Transverse colon (tissue), 4 donors: ENCODE measurements around the gene RBFOX2. TPM values are rescaled to one million over a fixed set of nuclear protein-coding genes. Genes with fewer than 3 reads are reported as not detected.

Experiments used
- DNase-seq: peaks from one replicate; pipeline ENCODE4 v3.0.0-alpha.2; 2019
- H3K27ac ChIP-seq, 4 donors: fragments of 200-600 bp; sonication (generic); 2 replicates each; pipeline ENCODE4 v1.5.1; 2016 to 2018; ENCODE audit warnings: inconsistent platforms in 4 of 4
- H3K27me3 ChIP-seq: fragments of 200-600 bp; sonication (generic); 2 replicates; pipeline ENCODE4 v1.5.1; 2017; ENCODE audit warnings: inconsistent platforms
- H3K36me3 ChIP-seq, 4 donors: fragments of 200-600 bp; sonication (generic); 2 replicates each; pipeline ENCODE4 v1.5.1; 2017 to 2019; ENCODE audit warnings: inconsistent platforms in 4 of 4
- H3K4me1 ChIP-seq, 4 donors: fragments of 200-600 bp; sonication (generic); 2 replicates each; pipeline ENCODE4 v1.5.1; 2017 to 2020; ENCODE audit warnings: inconsistent platforms in 4 of 4
- H3K4me3 ChIP-seq, 4 donors: fragments of 200-600 bp; sonication (generic); 1 replicate in 1 of 4; 2 replicates in 3 of 4; pipeline versions ENCODE4 v1.5.1 to v1.6.1; 2017 to 2019; ENCODE audit warnings: inconsistent platforms in 4 of 4
- H3K9me3 ChIP-seq, 2 donors: fragments of 200-600 bp; sonication (generic); 2 replicates each; pipeline ENCODE4 v1.5.1; 2017 to 2019; ENCODE audit warnings: inconsistent platforms in 2 of 2
- EP300 ChIP-seq: sonication (generic); formaldehyde crosslinking; IDR thresholded peaks from one replicate; pipeline ENCODE4 v1.6.1; 2017; ENCODE audit warnings: antibody characterized with exemption, low read depth
- POLR2A ChIP-seq: fragments of 450-650 bp; IDR thresholded peaks from one replicate; pipeline ENCODE4 v1.6.1; 2016; ENCODE audit warnings: antibody characterized with exemption, mild to moderate bottlenecking, moderate library complexity
- POLR2AphosphoS5 ChIP-seq, 3 donors: sonication (generic); formaldehyde crosslinking; IDR thresholded peaks; one replicate each; pipeline ENCODE4 v1.6.1; 2016; ENCODE audit warnings: antibody characterized with exemption in 3 of 3
- WGBS, 2 donors: methylation state at CpG; one replicate each; pipeline ENCODE4 v1.1.5; 2018; ENCODE audit warnings: low coverage in 1 of 2; 5-methylcytosine and 5-hydroxymethylcytosine counted together
- in situ Hi-C, 4 donors: fragments of 200-750 bp; cut with MboI; loops; one replicate each; pipeline versions ENCODE4 v1.15.0 to v1.15.1; 2017; ENCODE audit warnings: low sequenced_read_pairs in 3 of 4, low pct_ligation_motif_present in 1 of 4, low pct_unique_long_range_greater_than_20kb in 1 of 4
- intact Hi-C: fragments of 100-400 bp; cut with DNase I; formaldehyde crosslinking; loops from one replicate; pipeline ENCODE4 v1.15.1; 2023; ENCODE audit warnings: low total_unique reads
- total RNA-seq, 4 donors: library from RNA; depleted of rRNA; stranded (reverse); fragments of >200 nt; gene quantifications; one replicate each; pipeline ENCODE4 v1.1.0, GENCODE V29; 2016
- TF ChIP-seq, protein P1 (sequence below), 5 experiments: fragments of 200-600 bp in 3 of 5; fragments of 450-650 bp in 2 of 5; sonication (generic) in 3 of 5; IDR thresholded peaks; 1 replicate in 2 of 5; 2 replicates in 3 of 5; pipeline ENCODE4 v1.5.1; 2016 to 2017; ENCODE audit warnings: antibody characterized with exemption in 5 of 5, inconsistent platforms in 3 of 5, mild to moderate bottlenecking in 2 of 5, moderate library complexity in 1 of 5

The RBFOX2 gene
- total RNA-seq, 4 donors from 2014 or later = 27.3 to 61.1 (median 43.1) TPM

DNA sequence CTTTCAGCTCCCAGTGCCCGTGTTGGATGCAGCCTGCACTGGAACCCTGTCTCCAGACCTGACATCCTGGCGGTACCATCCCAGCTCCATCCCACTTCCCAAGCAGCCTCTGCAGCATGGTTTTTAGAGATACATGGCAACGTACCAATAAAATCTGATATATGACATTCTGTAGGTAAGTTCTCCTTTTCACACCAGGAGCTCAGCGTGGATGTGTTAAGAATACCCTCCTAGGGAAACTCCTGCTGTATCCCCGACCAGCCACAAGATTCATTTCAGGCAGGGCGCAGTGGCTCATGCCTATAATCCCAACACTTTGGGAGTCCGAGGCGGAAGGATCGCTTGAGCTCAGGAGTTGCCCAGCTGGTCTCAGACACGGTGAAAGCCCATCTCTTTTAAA lies 295.6 kb downstream of the RBFOX2 start:
- no peak overlapping the region for H3K4me3 ChIP-seq
- H3K4me1 ChIP-seq = peaks cover 0 to 13% (median 3%) of the 10 kb centered on the region in 4 donors
- intact Hi-C loops = no loop called here
- no peak overlapping the region for H3K27ac ChIP-seq
- no peaks in the 10 kb centered on the region for H3K9me3 ChIP-seq
- no peak for DNase-seq
- in situ Hi-C loops = loop anchor here in 1 of 4 donors (25.0 kb wide), 1 partner anchor 321 kb away; the partner anchor contains the start of gene MCM5
- no peaks in the 10 kb centered on the region for H3K27me3 ChIP-seq
- no peak for TF ChIP-seq EP300
- TF ChIP-seq, protein P1, sequence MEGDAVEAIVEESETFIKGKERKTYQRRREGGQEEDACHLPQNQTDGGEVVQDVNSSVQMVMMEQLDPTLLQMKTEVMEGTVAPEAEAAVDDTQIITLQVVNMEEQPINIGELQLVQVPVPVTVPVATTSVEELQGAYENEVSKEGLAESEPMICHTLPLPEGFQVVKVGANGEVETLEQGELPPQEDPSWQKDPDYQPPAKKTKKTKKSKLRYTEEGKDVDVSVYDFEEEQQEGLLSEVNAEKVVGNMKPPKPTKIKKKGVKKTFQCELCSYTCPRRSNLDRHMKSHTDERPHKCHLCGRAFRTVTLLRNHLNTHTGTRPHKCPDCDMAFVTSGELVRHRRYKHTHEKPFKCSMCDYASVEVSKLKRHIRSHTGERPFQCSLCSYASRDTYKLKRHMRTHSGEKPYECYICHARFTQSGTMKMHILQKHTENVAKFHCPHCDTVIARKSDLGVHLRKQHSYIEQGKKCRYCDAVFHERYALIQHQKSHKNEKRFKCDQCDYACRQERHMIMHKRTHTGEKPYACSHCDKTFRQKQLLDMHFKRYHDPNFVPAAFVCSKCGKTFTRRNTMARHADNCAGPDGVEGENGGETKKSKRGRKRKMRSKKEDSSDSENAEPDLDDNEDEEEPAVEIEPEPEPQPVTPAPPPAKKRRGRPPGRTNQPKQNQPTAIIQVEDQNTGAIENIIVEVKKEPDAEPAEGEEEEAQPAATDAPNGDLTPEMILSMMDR (IDR thresholded peaks at IDR 0.05) = no peak
- no peak for TF ChIP-seq POLR2AphosphoS5 (IDR thresholded peaks at IDR 0.05)
- no peak for TF ChIP-seq POLR2A
- 60 to 85% methylated on average over 1 to 10 of the region's 10 CpGs for WGBS, 2 donors
- no peaks in the 10 kb centered on the region for H3K36me3 ChIP-seq

DNA sequence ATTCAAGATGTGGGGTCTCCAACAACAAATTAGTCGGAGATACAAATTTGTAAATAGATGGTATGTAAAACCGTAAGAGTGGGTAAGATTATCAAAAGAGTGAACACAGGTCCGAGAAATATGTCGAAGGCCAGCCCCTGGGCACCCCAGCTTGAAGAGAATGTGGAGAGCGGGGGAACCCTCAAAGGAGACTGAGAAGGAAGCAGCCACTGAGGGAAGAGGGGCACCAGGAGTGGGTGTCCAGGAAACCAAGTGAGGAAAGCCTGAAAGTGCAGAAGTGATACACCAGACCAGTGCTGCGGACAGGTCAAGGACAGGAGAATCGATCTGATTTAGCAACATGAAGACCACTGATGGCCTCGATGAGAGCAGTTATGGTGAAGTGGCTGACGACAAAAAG lies 296.5 kb downstream of the RBFOX2 start:
- TF ChIP-seq POLR2A (no peak), POLR2AphosphoS5 (IDR thresholded peaks at IDR 0.05) (no peak), EP300 (no peak)
- TF ChIP-seq, protein P1 (IDR thresholded peaks at IDR 0.05) = no peak
- Histone ChIP-seq H3K4me1 (peaks cover 0 to 13% (median 3%) of the 10 kb centered on the region in 4 donors), H3K9me3 (no peaks in the 10 kb centered on the region), H3K4me3 (no peak overlapping the region), H3K27ac (no peak overlapping the region), H3K27me3 (no peaks in the 10 kb centered on the region), H3K36me3 (no peaks in the 10 kb centered on the region)
- intact Hi-C loops (no loop called here), in situ Hi-C loops (loop anchor here in 1 of 4 donors (25.0 kb wide), 1 partner anchor 320 kb away; the partner anchor contains the start of gene MCM5)
- DNase-seq = no peak
- WGBS, 2 donors = 93 to 98% methylated on average over 9 of the region's 9 CpGs

DNA sequence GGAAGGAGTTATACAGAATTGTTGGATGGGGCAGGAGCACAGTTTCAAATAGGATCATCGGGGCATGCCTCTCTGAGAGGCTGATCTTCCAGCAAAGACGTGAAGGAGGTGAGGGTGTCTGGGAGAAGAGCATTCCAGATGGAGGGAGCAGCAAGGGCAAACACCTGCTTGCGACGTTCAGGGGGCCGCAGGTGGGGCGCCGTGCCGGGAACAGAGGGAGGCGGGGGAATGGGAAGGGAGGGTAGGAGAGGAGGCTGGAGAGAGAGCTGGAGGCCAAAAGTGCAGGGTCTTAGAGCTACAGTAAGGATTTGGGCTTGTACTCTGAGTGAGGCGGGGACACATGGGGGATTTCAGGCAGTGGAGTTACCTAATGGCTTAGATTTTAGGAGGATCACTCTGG lies 297.3 kb downstream of the RBFOX2 start:
- in situ Hi-C loops = loop anchor here in 1 of 4 donors (25.0 kb wide), 1 partner anchor 319 kb away; the partner anchor contains the start of gene MCM5
- intact Hi-C loops = no loop called here

DNA sequence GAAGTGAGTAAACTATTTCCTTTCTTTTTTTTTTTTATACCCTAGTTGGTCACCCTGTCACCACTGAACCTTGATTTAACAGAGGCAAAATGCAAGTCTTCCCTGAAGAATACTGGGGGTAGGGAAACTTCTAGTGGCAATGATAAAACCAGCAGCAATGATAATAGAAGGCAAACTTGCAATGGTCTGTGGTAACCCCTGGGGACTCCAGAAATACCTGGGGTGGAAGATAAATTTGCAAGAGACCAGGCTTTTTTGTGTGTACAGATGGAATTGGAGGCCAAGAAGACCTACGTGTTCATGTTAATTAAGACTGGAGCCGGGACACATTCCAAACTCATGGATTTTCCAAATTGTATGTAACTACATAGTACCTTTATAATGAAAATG lies 299.3 kb downstream of the RBFOX2 start:
- WGBS, 2 donors = 76% methylated on average over 2 of the region's 2 CpGs; no CpG with 5 or more reads in 1 of the 2 donors
- no peak for TF ChIP-seq EP300
- TF ChIP-seq POLR2A = no peak
- TF ChIP-seq, protein P1 (IDR thresholded peaks at IDR 0.05) = no peak
- no peak for TF ChIP-seq POLR2AphosphoS5 (IDR thresholded peaks at IDR 0.05)
- Histone ChIP-seq H3K4me1 (peaks cover 0 to 13% (median 3%) of the 10 kb centered on the region in 4 donors), H3K4me3 (no peak overlapping the region), H3K27ac (no peak overlapping the region), H3K27me3 (no peaks in the 10 kb centered on the region), H3K36me3 (no peaks in the 10 kb centered on the region), H3K9me3 (no peaks in the 10 kb centered on the region)
- intact Hi-C loops (no loop called here), in situ Hi-C loops (loop anchor here in 1 of 4 donors (25.0 kb wide), 1 partner anchor 317 kb away; the partner anchor contains the start of gene MCM5)
- no peak for DNase-seq

More for the DNA sequence above, 297.3 kb downstream of the RBFOX2 start:
- no peaks in the 10 kb centered on the region for H3K36me3 ChIP-seq
- H3K4me3 ChIP-seq = no peak overlapping the region
- no peak for DNase-seq
- peaks cover 0 to 13% (median 3%) of the 10 kb centered on the region in 4 donors for H3K4me1 ChIP-seq
- no peaks in the 10 kb centered on the region for H3K27me3 ChIP-seq
- no peak overlapping the region for H3K27ac ChIP-seq
- TF ChIP-seq POLR2A (no peak), POLR2AphosphoS5 (IDR thresholded peaks at IDR 0.05) (no peak), EP300 (no peak)
- TF ChIP-seq, protein P1 (IDR thresholded peaks at IDR 0.05) = no peak
- H3K9me3 ChIP-seq = no peaks in the 10 kb centered on the region
- WGBS, 2 donors = 77 to 79% methylated on average over 9 to 10 of the region's 10 CpGs
